ENCODE data around the gene FKBP8. TPM values are rescaled to one million over a fixed set of nuclear protein-coding genes. Genes with fewer than 3 reads are reported as not detected.

FKBP8 gene
- total RNA-seq, 1 experiment from 2014 or later, result 184 TPM

- no peaks in the 10 kb centered on the region for H3K9me3 ChIP-seq
- H3K4me3 ChIP-seq (ENCODE audit: low read depth, low read length), result no peak overlapping the region
- H3K4me1 ChIP-seq, result no peaks in the 10 kb centered on the region
- no peaks in the 10 kb centered on the region for H3K4me1 Mint-ChIP-seq (ENCODE audit: low read depth, unreplicated experiment)
- H3K27me3 Mint-ChIP-seq (ENCODE audit: insufficient read depth, unreplicated experiment), result no peaks in the 10 kb centered on the region
- H3K36me3 ChIP-seq (ENCODE audit: control insufficient read depth, insufficient read depth, low read length), result no peaks in the 10 kb centered on the region
- H3K36me3 Mint-ChIP-seq (ENCODE audit: insufficient read depth, unreplicated experiment), result no peaks in the 10 kb centered on the region
- POLR2A ChIA-PET, result no interaction called here
- no peak for DNase-seq
- intact Hi-C loops (cut with micrococcal nuclease; ENCODE audit: unreplicated experiment), result no loop called here
- no peaks in the 10 kb centered on the region for H3K27me3 ChIP-seq (replicated peaks; ENCODE audit: control insufficient read depth, insufficient read depth, low read length)
- H3K4me3 Mint-ChIP-seq (ENCODE audit: unreplicated experiment), result no peak overlapping the region
- H3K9me3 Mint-ChIP-seq (ENCODE audit: unreplicated experiment), result no peaks in the 10 kb centered on the region
- CTCF ChIA-PET, result no interaction called here
- no peak for TF ChIP-seq CTCF (IDR thresholded peaks at IDR 0.05; ENCODE audit: insufficient read depth in 1 of 2, low read depth in 1 of 2, low read length in 1 of 2, severe bottlenecking in 1 of 2, unreplicated experiment in 1 of 2)
- H3K27ac Mint-ChIP-seq (ENCODE audit: unreplicated experiment), result no peak overlapping the region
- no TSS peak for BruUV-seq (replicated peaks)
Measured at GRCh38 chr19:18494267-18494607, 49.1 kb downstream of the FKBP8 start.

GRCh38 chr19:18493440-18494266, 49.7 kb downstream of the FKBP8 start:
- BruUV-seq (replicated peaks), result no TSS peak
- Histone ChIP-seq H3K4me1 (no peaks in the 10 kb centered on the region), H3K4me3 (ENCODE audit: low read depth, low read length) (no peak overlapping the region), H3K9me3 (no peaks in the 10 kb centered on the region), H3K36me3 (ENCODE audit: control insufficient read depth, insufficient read depth, low read length) (no peaks in the 10 kb centered on the region), H3K27me3 (replicated peaks; ENCODE audit: control insufficient read depth, insufficient read depth, low read length) (no peaks in the 10 kb centered on the region)
- Mint-ChIP-seq H3K4me3 (ENCODE audit: unreplicated experiment) (no peak overlapping the region), H3K36me3 (ENCODE audit: insufficient read depth, unreplicated experiment) (no peaks in the 10 kb centered on the region), H3K9me3 (ENCODE audit: unreplicated experiment) (no peaks in the 10 kb centered on the region), H3K27ac (ENCODE audit: unreplicated experiment) (no peak overlapping the region), H3K27me3 (ENCODE audit: insufficient read depth, unreplicated experiment) (no peaks in the 10 kb centered on the region), H3K4me1 (ENCODE audit: low read depth, unreplicated experiment) (no peaks in the 10 kb centered on the region)
- TF ChIP-seq CTCF (IDR thresholded peaks at IDR 0.05; ENCODE audit: insufficient read depth in 1 of 2, low read depth in 1 of 2, low read length in 1 of 2, severe bottlenecking in 1 of 2, unreplicated experiment in 1 of 2), result no peak
- intact Hi-C loops (cut with micrococcal nuclease; ENCODE audit: unreplicated experiment), result no loop called here
- ChIA-PET POLR2A (no interaction called here), CTCF (no interaction called here)
- DNase-seq, result no peak

- POLR2A ChIA-PET, result no interaction called here
- no peak for TF ChIP-seq CTCF (IDR thresholded peaks at IDR 0.05; ENCODE audit: insufficient read depth in 1 of 2, low read depth in 1 of 2, low read length in 1 of 2, severe bottlenecking in 1 of 2, unreplicated experiment in 1 of 2)
- no peak overlapping the region for H3K4me3 Mint-ChIP-seq (ENCODE audit: unreplicated experiment)
- CTCF ChIA-PET, result interaction anchor here (0.8 kb wide), 1 partner anchor 41 kb away, joined by 3 read pairs; no protein-coding TSS in a partner anchor
- H3K4me1 ChIP-seq, result no peaks in the 10 kb centered on the region
- no peaks in the 10 kb centered on the region for H3K27me3 ChIP-seq (replicated peaks; ENCODE audit: control insufficient read depth, insufficient read depth, low read length)
- no TSS peak for BruUV-seq (replicated peaks)
- no peaks in the 10 kb centered on the region for H3K9me3 ChIP-seq
- H3K36me3 Mint-ChIP-seq (ENCODE audit: insufficient read depth, unreplicated experiment), result no peaks in the 10 kb centered on the region
- no peaks in the 10 kb centered on the region for H3K27me3 Mint-ChIP-seq (ENCODE audit: insufficient read depth, unreplicated experiment)
- intact Hi-C loops (cut with micrococcal nuclease; ENCODE audit: unreplicated experiment), result no loop called here
- H3K9me3 Mint-ChIP-seq (ENCODE audit: unreplicated experiment), result no peaks in the 10 kb centered on the region
- no peaks in the 10 kb centered on the region for H3K36me3 ChIP-seq (ENCODE audit: control insufficient read depth, insufficient read depth, low read length)
- no peak overlapping the region for H3K27ac Mint-ChIP-seq (ENCODE audit: unreplicated experiment)
- H3K4me3 ChIP-seq (ENCODE audit: low read depth, low read length), result no peak overlapping the region
- no peaks in the 10 kb centered on the region for H3K4me1 Mint-ChIP-seq (ENCODE audit: low read depth, unreplicated experiment)
- no peak for DNase-seq
Measured at GRCh38 chr19:18491995-18492953, 51.1 kb downstream of the FKBP8 start.
